GM04503 (cell line): ENCODE measurements around the gene DENND4C.
"Not testable (repeated sequence)": the region's sequence is repeated elsewhere in the genome, so short reads cannot be mapped to it uniquely, and the experiment has no call there.

Experiments used
- DNase-seq: peaks from one replicate; pipeline ENCODE4 v3.0.0-alpha.2; 2012; ENCODE audit warnings: low read depth

The DENND4C gene

DNA sequence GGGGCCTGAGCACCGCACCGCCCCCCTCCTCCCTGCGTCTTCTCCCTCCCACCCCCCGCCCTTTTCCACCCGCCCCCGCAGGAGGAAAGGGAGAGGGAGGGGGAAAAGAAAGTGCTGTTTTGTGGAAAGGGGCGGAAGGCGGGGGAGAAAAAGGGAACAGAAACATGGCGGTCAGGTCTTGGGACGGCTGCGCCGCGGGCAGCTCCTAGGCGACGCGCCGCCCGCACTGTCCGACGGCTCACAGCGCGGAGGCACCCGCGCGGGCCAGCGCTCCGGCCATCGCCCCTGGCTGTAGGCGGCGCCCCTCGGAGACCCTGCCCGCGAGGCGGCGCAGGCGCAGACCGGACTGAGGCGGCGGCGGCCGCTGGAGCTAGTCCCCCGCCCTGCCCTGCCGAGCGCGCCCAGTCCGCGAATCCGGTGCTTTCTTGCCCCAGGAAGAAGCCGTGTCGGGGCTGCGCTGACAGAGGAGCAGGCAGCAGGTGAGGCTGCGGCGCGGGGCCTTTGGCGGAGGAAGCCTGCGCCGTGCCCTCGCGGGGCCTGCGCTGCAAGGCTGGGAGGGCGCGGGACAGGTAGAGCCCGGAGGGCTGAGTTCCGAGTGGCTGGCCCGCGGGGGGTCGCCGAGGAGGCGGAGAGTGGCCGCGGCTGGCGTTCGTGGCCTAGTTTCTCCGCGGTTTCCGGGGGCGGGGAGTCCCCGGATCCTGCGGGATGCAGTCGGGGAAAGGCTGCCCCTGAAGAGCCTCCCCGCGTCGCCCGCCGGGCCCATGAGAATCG lies at the start of gene DENND4C:
Gene DENND4C, plus strand, starts transcription at position 339 of the 771 bp plus-strand sequence. CDS start 45,482 bp downstream, outside the sequence.
- peak; percentile 25 for DNase-seq

DNA sequence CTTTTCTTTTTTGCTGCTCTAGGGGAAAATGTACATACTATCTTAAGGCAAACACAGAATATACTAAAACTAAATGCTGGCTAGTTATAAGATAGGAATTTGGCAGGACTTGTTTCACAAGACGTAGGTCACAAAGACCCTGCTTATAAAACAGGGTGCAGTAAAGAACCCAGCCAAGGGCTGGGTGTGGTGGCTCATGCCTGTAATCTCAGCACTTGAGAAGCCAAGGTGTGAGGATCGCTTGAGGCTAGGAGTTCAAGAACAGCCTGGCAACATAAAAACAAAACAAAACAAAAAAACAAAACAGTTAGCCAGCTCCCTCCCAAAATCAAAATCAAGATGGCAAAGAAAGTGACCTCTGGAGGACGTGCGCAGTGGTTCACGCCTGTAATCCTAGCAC lies 49.5 kb upstream of the DENND4C start:
- DNase-seq: no peak

DNA sequence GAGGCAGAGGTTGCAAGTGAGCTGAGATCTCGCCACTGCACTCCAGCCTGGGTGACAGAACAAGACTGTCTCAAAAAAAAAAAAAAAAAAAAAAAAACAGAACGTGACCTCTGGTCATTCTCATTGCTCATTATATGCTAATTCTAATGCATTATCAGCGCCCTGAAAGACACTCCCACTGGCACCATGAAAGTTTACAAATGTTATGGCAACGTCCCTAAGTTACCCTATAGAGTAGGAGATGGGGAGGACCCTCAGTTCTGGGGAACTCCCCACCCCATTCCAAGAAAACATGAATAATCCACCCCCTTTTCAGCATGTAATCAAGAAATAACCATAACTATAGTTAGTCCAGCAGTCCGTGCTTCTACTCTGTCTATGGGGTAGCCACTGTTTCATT lies 48.9 kb upstream of the DENND4C start:
- DNase-seq: no peak

DNA sequence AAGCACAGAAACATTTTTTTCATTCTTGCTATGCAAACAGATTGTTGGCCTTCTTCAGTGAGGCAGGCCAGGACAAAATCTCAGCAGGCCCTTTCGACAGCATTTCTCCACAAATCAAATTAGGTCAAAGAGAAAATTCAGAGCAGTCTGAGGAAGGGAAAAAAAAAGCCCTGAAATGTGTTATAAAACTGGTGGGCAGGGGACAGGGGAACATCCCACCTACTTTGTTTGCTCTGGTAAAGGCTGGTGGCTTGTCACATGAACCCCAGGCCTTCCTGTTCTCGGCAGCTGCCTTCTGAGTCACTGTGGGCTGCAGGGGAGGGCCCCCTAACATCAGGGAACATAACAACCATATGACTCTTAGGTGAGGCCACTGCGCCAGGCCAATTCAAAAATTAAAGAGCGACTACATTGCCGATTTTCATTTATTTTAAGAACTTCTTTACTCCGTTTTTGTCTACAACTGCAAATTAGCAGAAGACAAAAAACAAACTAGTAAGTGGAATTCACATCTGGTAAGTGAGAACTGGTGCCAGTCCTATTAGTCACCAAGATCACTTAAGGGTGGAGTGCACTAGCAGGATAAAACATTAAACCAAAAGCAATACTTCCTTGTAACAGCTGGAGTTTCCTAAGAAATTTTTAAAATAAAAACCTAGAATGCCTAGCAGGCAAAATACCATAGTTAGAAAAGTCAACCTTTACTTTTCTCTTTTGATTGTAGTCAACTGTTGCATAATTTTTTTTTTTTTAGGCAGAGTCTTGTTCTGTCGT lies 46.2 kb upstream of the DENND4C start:
- DNase-seq: peak; percentile 64

DNA sequence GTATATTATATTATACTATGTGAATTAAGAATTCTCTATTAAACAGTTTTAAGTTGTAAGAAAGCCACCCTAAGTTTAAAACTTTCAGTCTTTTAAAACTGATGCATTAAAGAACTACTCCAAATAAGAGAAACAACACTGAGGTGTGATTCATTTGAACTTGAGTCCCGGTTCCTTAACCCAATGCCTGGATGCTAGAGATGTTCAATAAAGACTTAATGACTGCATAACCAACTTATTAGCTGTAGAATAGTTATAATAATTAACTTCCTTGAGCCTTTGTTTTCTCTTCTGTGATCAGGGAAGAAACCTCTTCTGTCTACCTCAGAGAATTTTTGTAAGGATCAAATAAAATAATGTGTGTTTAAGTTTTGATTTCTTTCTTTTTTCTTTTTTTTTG lies 45.3 kb upstream of the DENND4C start:
- DNase-seq: no peak

DNA sequence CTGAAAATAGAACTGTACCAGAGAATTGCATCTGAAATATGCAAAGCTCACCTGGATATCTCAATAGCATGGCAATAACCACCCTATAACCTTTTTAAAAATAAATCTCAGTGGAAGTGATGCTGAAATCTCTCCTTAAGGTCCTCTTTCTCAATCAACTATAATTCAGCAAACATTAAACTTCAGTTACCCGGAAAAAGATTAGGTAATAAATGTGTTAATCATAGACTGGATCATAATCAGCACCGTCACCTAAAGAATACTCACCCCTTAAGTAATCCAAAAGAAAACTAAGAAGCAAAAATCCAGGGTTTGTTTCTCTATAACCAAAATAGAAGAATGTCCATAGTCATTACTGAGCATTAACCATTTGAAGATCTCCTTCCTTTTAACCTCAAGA lies 44.3 kb upstream of the DENND4C start:
- DNase-seq: no peak

DNA sequence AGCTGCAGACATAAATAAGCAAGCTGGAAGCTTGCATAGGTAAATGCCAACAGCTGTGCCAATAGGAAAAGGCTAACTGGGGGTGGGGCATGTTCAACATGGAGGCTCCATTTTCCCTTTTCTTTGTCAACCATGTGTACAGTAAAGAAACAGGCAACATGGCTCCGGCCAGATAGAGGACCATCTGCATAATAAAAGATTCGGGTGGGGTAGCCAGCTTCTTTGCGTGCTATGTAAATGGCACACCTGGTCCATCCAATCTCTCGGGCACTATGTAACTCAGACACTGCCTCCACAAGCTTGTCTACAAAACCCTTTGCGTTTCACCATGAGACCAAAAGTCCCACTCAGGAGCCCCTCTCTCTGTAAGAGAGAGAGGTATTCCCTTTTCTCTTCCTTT lies 41.7 kb upstream of the DENND4C start:
- no peak for DNase-seq

DNA sequence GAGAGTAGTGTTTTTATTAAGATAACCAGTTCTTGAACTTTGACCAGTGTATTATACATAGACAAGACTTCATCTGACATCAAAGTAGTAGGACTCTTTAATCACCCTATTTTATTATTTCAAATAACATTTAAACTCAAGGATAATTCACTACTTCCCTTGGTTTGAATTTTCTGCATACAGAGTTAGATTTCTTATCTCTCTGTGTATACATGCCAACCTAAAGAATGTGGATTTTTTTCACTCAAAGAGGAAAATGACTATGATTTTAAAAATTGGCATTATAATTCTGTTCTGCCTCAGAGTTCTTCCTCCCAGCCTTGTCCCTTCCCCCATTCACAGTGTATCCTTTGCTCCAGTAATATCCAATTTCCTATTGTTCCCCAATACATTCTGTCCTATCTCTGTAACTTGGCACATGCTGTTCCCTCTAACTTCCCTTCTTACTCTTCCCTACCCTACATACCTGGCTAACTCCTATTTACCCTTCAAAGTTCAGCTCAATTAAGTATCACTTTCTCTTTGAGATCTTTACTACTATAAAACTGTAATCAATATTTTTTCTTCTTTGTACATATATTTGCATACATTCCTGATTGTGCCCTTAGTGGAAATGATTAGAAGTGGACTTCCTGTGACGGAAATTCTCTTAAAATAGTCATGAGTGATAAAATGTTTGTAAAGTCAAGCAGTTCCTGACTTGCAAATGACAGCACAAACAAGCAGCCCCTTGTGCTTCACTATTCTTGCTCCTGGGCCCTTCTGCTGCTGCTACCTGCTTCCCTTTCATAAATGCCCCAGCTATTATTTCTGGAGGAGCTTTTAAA lies 38.1 kb upstream of the DENND4C start:
- no peak for DNase-seq

DNA sequence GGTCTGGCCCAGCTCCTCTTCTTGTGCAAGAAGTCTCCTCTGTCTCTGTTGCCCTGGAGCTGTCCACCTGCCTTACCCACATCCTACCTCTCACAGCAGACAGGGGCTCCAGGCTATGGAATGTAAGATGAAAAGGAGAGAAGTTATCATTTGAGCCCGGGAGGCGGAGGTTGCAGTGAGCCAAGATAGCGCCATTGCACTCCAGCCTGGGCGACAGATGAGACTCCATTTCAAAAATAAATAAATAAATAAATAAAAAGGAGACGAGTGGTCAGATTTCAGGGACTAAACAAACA lies 37.5 kb upstream of the DENND4C start:
- no peak for DNase-seq

DNA sequence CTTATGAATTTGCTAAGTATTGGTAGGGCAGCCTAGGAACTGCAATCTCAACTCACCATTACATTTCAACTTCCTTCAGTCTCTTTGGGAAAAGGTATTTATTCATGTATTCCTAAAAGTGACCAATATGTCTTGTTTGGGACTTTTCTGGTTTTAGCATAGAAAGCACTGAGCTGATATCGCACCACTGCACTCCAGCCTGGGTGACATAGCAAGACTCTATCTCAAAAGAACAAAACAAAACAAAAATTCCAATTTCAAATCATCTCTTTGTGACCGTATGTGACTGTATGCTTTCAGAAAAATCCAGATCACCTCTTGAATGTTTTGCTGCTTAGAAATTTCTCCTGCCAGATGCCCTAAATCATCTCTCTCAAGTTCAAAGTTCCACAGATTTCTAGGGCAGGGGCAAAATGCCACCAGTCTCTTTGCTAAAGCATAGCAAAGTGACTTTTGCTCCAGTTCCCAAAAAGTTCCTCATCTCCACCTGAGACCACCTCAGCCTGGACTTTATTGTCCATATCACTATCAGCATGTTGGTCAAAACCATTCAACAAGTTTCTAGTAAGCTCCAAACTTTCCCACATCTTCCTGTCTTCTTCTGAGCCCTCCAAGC lies 37.0 kb upstream of the DENND4C start:
- DNase-seq: not testable (repeated sequence)

DNA sequence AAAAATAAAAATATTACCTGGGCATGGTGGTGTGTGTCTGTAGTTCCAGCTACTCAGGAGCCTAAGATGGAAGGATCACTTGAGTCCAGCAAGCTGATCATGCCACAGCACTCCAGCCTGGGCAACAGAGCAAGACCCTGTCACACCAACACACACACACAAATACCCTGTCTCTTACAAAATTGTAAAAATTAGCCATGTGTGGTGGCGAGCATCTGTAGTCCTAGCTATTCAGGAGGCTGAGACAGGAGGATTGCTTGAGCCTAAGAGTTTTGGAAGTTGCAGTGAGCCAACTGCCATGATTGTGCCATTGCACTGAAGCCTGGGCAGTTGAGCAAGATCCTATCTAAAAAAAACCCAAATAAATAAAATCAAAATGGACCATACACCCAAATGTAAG lies 32.1 kb upstream of the DENND4C start:
- no peak for DNase-seq

DNA sequence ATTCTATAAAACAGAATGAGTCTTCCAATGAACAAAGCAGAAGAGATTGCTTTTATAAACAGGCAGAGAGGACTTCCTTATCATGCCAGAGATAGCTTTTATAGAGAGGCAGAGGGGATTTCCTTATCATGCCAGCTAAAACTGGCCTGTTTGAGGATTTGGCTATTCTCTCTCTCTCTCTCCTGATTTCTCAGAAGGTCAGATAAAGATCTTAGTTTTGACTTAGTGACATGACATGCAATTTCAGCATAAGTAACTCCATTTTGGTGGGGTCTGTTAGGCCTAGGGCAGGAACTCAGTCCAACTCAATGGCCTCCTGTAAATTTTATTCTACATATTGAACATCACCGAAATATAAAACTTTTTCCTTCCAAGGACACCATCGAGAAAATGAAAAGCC lies 31.5 kb upstream of the DENND4C start:
- DNase-seq: no peak

DNA sequence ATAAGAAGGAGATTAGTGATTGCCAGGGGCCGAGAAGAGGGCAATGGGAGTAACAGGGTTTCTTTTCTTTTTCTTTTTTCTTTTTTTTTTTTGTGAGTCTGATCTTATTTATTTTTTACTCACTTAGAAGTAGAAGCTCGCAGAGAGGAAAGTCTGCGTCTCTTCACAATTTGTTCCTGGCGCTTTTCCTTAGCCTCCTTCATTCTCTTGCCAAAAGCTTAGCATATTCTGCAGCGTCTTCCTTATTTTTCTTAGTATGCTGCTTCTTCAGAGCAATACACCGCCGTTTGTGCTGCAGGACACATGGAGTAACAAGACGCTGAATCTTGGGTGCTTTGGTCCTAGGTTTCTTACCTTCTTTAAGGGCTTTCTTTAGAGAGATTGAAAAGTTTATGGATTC lies 30.3 kb upstream of the DENND4C start:
- DNase-seq: no peak

DNA sequence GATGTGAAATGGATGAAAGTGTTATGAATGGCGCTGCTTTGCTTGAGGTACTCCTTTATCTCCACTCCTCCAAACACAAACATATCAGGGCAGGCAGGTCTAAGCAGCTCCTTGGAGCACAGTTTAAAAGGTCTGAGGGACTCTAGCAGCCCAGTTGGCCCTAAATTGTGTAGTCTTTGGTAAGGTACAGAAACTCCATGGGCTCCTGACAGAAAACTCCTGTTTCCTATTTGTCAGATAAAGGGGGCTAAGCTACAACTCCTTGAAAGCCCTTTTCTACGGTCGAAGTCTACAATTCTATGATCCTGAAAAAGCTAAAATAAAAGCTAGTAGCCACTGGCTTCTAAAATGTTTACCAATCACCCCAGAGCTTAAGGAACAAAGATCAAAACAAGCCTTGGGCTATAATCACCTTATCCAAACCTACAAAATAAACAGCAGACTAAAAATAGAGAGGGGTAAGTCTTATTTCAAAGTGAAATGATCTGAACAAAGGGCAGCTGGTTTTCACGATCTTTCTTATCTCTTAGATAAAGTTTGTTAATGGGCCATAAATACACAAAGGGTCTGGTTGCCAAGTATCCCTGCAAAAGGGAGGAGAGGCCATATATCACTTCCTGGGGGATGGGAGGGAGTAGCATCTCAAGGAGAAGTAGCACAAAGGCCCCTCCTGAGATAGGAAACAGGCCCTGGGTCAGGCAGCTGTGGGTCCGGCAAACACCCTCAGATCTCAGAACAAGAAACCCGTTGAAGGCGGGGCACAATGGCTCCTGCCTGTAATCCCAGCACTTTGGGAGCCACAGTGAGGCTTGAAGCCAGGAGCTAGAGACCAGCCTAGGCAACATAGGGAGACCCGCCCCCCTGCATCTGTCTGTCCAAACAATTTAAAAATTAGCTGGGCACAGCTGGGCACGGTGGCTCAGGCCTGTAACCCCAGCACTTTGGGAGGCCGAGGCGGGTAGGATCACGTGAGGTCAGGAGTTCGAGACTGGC lies 28.3 kb upstream of the DENND4C start:
- no peak for DNase-seq

DNA sequence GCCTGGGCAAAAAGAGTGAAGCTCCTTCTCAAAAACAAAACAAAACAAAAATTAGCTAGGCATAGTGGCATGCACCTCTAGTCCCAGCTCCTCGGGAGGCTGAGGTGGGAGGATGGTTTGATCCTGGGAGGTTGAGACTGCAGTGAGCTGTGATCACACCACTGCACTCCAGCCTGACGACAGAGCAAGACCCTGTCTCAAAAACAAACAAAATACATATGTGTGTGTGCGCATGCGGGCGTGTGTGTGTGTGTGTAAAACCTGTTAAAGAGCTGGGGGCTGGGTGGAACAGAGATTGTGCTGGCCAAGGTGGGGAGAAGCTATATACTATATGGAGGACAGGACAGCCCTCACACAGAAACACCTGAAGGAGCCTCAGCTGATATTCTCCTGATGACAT lies 27.4 kb upstream of the DENND4C start:
- DNase-seq: no peak

DNA sequence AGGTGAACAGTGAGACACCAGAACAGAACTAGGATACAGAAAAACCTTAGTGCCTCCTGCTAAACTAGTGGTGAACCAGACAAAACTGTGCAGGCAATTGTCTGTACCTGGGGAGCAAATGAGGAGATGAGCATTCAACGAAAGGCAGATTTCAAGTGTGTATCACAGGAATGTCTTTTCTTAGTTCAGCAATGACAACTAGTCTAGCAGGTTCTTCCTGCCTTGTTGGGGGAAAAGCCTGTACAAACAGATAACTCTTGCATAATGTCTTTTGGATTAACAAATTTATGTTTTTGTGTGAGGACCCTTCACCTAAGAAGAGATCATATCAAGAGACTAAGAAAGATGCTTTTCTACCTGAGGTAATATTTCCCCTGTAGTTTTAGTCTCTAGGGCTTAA lies 21.8 kb upstream of the DENND4C start:
- no peak for DNase-seq

DNA sequence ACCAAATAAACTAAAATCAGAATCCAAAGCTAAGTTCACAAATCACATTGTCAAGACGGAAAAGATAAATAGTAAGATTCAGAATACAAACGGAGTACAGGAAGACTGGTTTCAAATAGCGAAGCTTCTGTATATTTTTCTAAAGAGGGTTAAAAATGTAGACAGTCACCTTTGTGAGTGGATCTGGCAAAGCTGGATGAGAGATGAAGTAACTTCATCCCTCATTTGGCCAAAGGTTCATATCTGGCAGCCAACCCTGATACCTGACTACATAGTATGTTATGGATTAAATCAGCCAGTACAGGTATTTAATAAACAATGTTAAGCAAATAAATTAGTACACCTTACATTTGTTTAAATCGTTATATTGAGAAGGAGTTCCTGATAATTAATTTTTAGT lies 21.3 kb upstream of the DENND4C start:
- DNase-seq: no peak

DNA sequence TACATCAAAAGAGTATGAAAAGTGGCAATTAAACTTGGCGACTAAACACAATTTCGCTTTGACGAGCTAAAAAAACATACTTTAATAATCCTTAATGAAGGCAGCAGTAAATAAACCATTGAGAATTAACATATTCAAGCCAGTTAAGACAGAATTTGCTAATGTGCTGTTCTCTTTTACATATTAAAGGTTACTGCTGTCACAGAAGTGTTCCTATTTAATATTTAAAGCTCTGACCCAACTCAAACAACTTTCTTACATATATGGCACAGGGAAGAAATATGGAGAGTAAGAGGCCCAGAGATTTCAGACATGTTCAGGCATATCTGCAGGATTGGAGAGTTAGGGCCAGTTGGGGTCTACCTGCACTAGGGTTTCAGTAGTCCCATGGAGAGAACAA lies 16.7 kb upstream of the DENND4C start:
- DNase-seq: no peak

DNA sequence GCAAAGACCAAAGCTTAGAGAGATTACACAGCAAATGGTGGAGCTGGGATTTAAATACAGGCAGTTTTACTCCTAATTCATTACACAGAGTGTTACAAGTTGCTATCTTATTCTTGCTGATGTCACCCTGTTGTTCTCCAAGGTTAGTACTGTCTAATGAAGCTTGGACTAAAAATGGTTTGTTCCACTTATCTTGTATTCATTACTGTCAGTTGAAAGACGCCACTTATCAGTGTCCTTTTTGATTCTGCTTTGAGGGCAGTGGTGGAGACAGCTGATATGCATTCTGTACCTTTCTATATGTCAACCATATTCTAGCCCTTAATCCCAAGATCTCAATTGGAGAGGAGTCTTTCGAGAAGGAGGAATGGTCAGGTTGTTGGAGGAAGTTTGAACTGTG lies 14.0 kb upstream of the DENND4C start:
- DNase-seq: no peak

DNA sequence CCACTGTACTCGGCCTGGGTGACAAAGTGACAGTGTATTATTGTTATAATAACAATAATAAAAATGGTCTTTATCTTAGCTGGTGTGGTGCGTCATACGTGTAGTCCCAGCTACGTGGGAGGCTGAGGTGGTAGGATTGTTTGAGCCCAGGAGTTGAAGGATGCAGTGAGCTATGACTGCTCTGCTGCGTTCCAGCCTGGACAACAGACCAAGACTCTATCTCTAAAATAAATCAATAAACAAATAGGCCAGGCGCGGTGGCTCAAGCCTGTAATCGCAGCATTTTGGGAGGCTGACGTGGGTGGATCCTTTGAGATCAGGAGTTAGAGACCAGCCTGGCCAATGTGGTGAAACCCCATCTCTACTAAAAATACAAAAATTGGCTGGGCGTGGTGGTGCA lies 9.2 kb upstream of the DENND4C start:
- no peak for DNase-seq

DNA sequence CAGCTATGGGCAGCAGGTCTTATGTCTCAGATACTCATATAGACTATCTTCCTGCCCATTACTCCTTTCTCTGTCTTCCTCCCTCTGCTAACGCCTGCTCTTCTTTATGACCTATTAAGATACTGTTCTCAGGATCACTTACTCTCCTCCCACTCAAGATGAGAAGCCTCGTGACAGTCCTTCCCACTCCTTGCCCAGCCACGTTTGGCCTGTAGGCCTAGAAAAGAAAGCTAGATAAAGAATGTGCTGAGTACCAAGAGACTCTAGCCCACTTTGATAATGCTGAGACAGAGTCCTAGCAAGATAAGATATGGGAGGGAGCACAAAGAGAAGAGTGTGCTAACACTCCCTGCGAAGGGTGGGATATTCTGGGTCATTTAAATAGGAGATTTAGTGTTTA lies 6.8 kb upstream of the DENND4C start:
- no peak for DNase-seq
